ENCODE results near the gene RSAD1. TPM values are rescaled to one million over a fixed set of nuclear protein-coding genes. Genes with fewer than 3 reads are reported as not detected.

RSAD1 gene
- total RNA-seq, 2 experiments from 2014 or later, result 44.6 to 44.7 TPM

- no peak for TF ChIP-seq CTCF (IDR thresholded peaks at IDR 0.05)
- H3K36me3 Mint-ChIP-seq (ENCODE audit: low read depth), result no peaks in the 10 kb centered on the region
- no peaks in the 10 kb centered on the region for H3K9me3 Mint-ChIP-seq
- H3K4me3 Mint-ChIP-seq, result no peak overlapping the region
- H3K4me1 ChIP-seq (ENCODE audit: insufficient read depth, low read length), result peaks cover 30% of the 10 kb centered on the region
- no peaks in the 10 kb centered on the region for H3K27me3 ChIP-seq (ENCODE audit: control insufficient read depth in 1 of 2, insufficient read depth in 2 of 2, low read length in 2 of 2)
- peaks cover 5% of the 10 kb centered on the region for H3K27me3 Mint-ChIP-seq
- no peak overlapping the region for H3K4me3 ChIP-seq (ENCODE audit: low read length)
- CTCF ChIA-PET, result no interaction called here
- intact Hi-C loops (cut with DNase I, micrococcal nuclease), result no loop called here
- no peaks in the 10 kb centered on the region for H3K9me3 ChIP-seq (ENCODE audit: control insufficient read depth in 1 of 2, insufficient read depth in 1 of 2, low read length in 2 of 2)
- ATAC-seq (ENCODE audit: poor library complexity), result no peak
- no peaks in the 10 kb centered on the region for H3K36me3 ChIP-seq (ENCODE audit: insufficient read depth, low read length)
- POLR2A ChIA-PET, result no interaction called here
- H3K27ac Mint-ChIP-seq, result no peak overlapping the region
- no peak overlapping the region for H3K27ac ChIP-seq (ENCODE audit: low read depth in 1 of 2, low read length in 2 of 2)
- peaks cover 25% of the 10 kb centered on the region for H3K4me1 Mint-ChIP-seq (ENCODE audit: low read depth)
- no peak for DNase-seq
Measured at GRCh38 chr17:50514388-50514787, 35.7 kb downstream of the RSAD1 start.

- Histone ChIP-seq H3K4me1 (ENCODE audit: insufficient read depth, low read length) (peaks cover 23% of the 10 kb centered on the region), H3K27me3 (ENCODE audit: control insufficient read depth in 1 of 2, insufficient read depth in 2 of 2, low read length in 2 of 2) (no peaks in the 10 kb centered on the region), H3K4me3 (ENCODE audit: low read length) (no peak overlapping the region), H3K27ac (ENCODE audit: low read depth in 1 of 2, low read length in 2 of 2) (no peak overlapping the region), H3K36me3 (ENCODE audit: insufficient read depth, low read length) (no peaks in the 10 kb centered on the region), H3K9me3 (ENCODE audit: control insufficient read depth in 1 of 2, insufficient read depth in 1 of 2, low read length in 2 of 2) (no peaks in the 10 kb centered on the region)
- peaks cover 20% of the 10 kb centered on the region for H3K4me1 Mint-ChIP-seq (ENCODE audit: low read depth)
- ChIA-PET CTCF (no interaction called here), POLR2A (no interaction called here)
- no peak for TF ChIP-seq CTCF (IDR thresholded peaks at IDR 0.05)
- no peak overlapping the region for H3K27ac Mint-ChIP-seq
- DNase-seq (no peak), ATAC-seq (ENCODE audit: poor library complexity) (no peak)
- no peaks in the 10 kb centered on the region for H3K9me3 Mint-ChIP-seq
- peaks cover 5% of the 10 kb centered on the region for H3K27me3 Mint-ChIP-seq
- intact Hi-C loops (cut with DNase I, micrococcal nuclease), result no loop called here
- H3K4me3 Mint-ChIP-seq, result no peak overlapping the region
- H3K36me3 Mint-ChIP-seq (ENCODE audit: low read depth), result no peaks in the 10 kb centered on the region
Measured at GRCh38 chr17:50514936-50515702, 36.5 kb downstream of the RSAD1 start.

- peaks cover 8% of the 10 kb centered on the region for H3K4me1 Mint-ChIP-seq (ENCODE audit: low read depth)
- ChIA-PET CTCF (no interaction called here), POLR2A (interaction anchor here (0.5 kb wide), 1 partner anchor 679 kb away, joined by 3 read pairs; no protein-coding TSS in a partner anchor)
- H3K9me3 Mint-ChIP-seq, result no peaks in the 10 kb centered on the region
- Histone ChIP-seq H3K9me3 (ENCODE audit: control insufficient read depth in 1 of 2, insufficient read depth in 1 of 2, low read length in 2 of 2) (no peaks in the 10 kb centered on the region), H3K4me1 (ENCODE audit: insufficient read depth, low read length) (peaks cover 9% of the 10 kb centered on the region), H3K4me3 (ENCODE audit: low read length) (no peak overlapping the region), H3K36me3 (ENCODE audit: insufficient read depth, low read length) (no peaks in the 10 kb centered on the region), H3K27ac (ENCODE audit: low read depth in 1 of 2, low read length in 2 of 2) (no peak overlapping the region), H3K27me3 (ENCODE audit: control insufficient read depth in 1 of 2, insufficient read depth in 2 of 2, low read length in 2 of 2) (no peaks in the 10 kb centered on the region)
- no peaks in the 10 kb centered on the region for H3K36me3 Mint-ChIP-seq (ENCODE audit: low read depth)
- no peak for TF ChIP-seq CTCF (IDR thresholded peaks at IDR 0.05)
- ATAC-seq (ENCODE audit: poor library complexity) (no peak), DNase-seq (no peak)
- H3K27me3 Mint-ChIP-seq, result no peaks in the 10 kb centered on the region
- intact Hi-C loops (cut with DNase I, micrococcal nuclease), result no loop called here
- H3K27ac Mint-ChIP-seq, result no peak overlapping the region
- H3K4me3 Mint-ChIP-seq, result no peak overlapping the region
Measured at GRCh38 chr17:50517011-50517410, 38.4 kb downstream of the RSAD1 start.
